Activated CD4-positive, alpha-beta memory T cell treated with anti-CD3 and anti-CD28 coated beads for 36 hours (primary cell): ENCODE results near the gene GEN1. TPM values are rescaled to one million over a fixed set of nuclear protein-coding genes. Genes with fewer than 3 reads are reported as not detected.

ENCODE experiments used
- CTCF ChIA-PET: fragments of 350-600 bp; sonication (Branson Sonifier 250); formaldehyde crosslinking; loops from one replicate; lab custom pipeline; 2021; ENCODE audit warnings: antibody characterized with exemption, inconsistent platforms; lab: Charles Lee
- POLR2A ChIA-PET: fragments of 350-600 bp; sonication (Branson Sonifier 250); formaldehyde crosslinking; loops from one replicate; lab custom pipeline; 2021; ENCODE audit warnings: antibody characterized with exemption; lab: Charles Lee
- DNase-seq: peaks from one replicate; pipeline ENCODE4 v3.0.0-alpha.2; 2020
- H3K27ac Mint-ChIP-seq: one replicate; pipeline ENCODE4 v1.8.0; 2021; ENCODE audit warnings: mixed read lengths
- H3K27me3 Mint-ChIP-seq: one replicate; pipeline ENCODE4 v1.8.0; 2021; ENCODE audit warnings: mixed read lengths
- H3K36me3 Mint-ChIP-seq: one replicate; pipeline ENCODE4 v1.8.0; 2021; ENCODE audit warnings: mixed read lengths
- H3K4me1 Mint-ChIP-seq: one replicate; pipeline ENCODE4 v1.8.0; 2021; ENCODE audit warnings: low read depth, mixed read lengths
- H3K4me3 Mint-ChIP-seq: one replicate; pipeline ENCODE4 v1.8.0; 2021; ENCODE audit warnings: mild to moderate bottlenecking, mixed read lengths
- H3K9me3 Mint-ChIP-seq: one replicate; pipeline ENCODE4 v1.8.0; 2021; ENCODE audit warnings: mixed read lengths
- intact Hi-C: fragments of 100-400 bp; cut with micrococcal nuclease; formaldehyde crosslinking; loops from one replicate; pipeline ENCODE4 v1.15.1; 2023
- total RNA-seq, 2 experiments: library from RNA; stranded (reverse); gene quantifications; one replicate each; pipeline ENCODE4 v1.2.3, GENCODE V29; 2021

GEN1 gene
- total RNA-seq, 2 experiments from 2014 or later: 24.0 to 30.9 TPM

DNA sequence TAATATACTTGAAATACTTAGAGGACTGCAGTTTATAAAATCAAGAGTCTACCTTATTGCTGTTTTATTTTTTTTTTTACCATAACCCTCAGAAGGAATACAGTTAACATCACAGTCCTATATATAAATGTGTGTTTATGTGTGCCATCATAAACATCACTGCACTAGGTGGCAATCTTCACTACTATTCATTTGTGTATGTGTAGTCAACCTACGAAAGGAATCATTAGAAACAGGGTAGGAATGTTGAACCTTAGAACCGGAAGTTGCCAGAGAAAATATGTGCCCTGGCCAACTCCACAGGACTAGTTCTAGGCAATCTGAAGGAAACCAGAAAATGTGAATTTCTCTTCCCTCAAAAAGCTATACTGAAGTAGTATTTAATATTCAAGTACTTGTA lies 3.4 kb downstream of the GEN1 start:
- Mint-ChIP-seq H3K27ac (no peak overlapping the region), H3K36me3 (peaks cover 10% of the 10 kb centered on the region), H3K4me3 (no peak overlapping the region), H3K27me3 (no peaks in the 10 kb centered on the region), H3K4me1 (peaks cover 12% of the 10 kb centered on the region), H3K9me3 (no peaks in the 10 kb centered on the region)
- DNase-seq: no peak
- ChIA-PET CTCF (no interaction called here), POLR2A (no interaction called here)
- intact Hi-C loops: loop anchor here (10.0 kb wide), 1 partner anchor 1587 kb away; no protein-coding TSS in a partner anchor

DNA sequence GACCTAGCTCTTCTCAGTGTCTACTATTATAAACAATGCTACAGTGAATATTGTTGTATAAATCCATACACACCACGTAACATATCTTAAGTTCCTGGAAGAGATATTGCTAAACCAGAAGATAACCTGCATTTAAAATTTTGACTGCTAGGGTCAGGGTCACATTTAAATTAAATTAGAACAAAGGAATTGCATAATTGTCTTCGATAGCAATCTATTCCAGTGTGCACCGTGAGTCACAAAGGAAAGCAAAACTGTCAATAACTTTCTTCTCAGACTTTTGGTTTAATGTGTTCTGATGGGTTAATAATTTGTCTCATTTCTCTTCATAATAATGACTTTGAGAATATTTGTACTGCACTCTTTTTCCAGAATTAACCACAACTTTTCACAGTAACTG lies 4.2 kb downstream of the GEN1 start:
- no peaks in the 10 kb centered on the region for H3K27me3 Mint-ChIP-seq
- H3K4me3 Mint-ChIP-seq: no peak overlapping the region
- H3K27ac Mint-ChIP-seq: no peak overlapping the region
- CTCF ChIA-PET: no interaction called here
- intact Hi-C loops: loop anchor here (10.0 kb wide), 1 partner anchor 1587 kb away; no protein-coding TSS in a partner anchor
- H3K4me1 Mint-ChIP-seq: peaks cover 5% of the 10 kb centered on the region
- no peaks in the 10 kb centered on the region for H3K9me3 Mint-ChIP-seq
- DNase-seq: no peak
- POLR2A ChIA-PET: no interaction called here
- peaks cover 11% of the 10 kb centered on the region for H3K36me3 Mint-ChIP-seq

DNA sequence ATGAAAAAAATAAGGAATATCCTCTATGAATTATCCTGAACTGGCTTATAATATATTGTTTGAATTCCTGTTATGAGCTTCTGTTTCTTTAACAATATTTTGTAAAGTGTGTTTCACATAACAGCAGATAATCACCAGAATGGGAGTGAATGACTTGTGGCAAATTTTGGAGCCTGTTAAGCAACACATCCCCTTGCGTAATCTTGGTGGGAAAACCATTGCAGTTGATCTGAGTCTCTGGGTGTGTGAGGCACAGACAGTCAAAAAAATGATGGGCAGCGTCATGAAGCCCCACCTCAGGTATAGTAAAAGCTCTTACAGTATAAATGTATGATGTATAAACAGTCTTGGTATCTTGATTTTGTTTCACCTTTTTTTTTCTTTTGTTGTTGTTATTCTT lies 5.9 kb downstream of the GEN1 start:
- H3K36me3 Mint-ChIP-seq: peaks cover 18% of the 10 kb centered on the region
- ChIA-PET CTCF (interaction anchor here (1.3 kb wide), 1 partner anchor 88 kb away, joined by 3 read pairs; no protein-coding TSS in a partner anchor), POLR2A (no interaction called here)
- intact Hi-C loops: loop anchor here (10.0 kb wide), 1 partner anchor 1585 kb away; no protein-coding TSS in a partner anchor
- H3K4me1 Mint-ChIP-seq: peaks cover 5% of the 10 kb centered on the region
- H3K27ac Mint-ChIP-seq: no peak overlapping the region
- H3K27me3 Mint-ChIP-seq: no peaks in the 10 kb centered on the region
- H3K9me3 Mint-ChIP-seq: no peaks in the 10 kb centered on the region
- DNase-seq: no peak
- no peak overlapping the region for H3K4me3 Mint-ChIP-seq

DNA sequence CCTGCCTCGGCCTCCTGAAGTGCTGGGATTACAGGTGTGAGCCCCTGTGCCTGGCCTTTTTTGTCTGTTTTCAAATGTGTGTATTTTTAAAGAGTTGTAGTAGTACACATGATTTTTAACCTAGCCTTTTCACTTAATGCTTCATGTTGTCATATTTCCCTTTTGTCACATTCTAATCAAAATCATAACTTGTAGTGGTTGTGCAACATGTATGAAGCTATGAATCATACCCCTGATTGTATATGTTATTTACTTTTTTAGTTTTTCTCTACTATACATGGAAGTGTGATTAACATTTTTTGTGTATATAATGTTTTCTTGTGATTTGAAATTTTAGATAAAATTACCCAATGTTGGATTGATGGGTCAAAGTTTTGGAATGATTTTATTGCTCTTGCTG lies 8.5 kb downstream of the GEN1 start:
- Mint-ChIP-seq H3K27me3 (no peaks in the 10 kb centered on the region), H3K9me3 (no peaks in the 10 kb centered on the region), H3K4me3 (no peak overlapping the region), H3K4me1 (peaks cover 3% of the 10 kb centered on the region), H3K27ac (no peak overlapping the region), H3K36me3 (peaks cover 19% of the 10 kb centered on the region)
- no peak for DNase-seq
- ChIA-PET POLR2A (no interaction called here), CTCF (no interaction called here)
- intact Hi-C loops: no loop called here

GRCh38 chr2:17763641-17764333 lies 9.8 kb downstream of the GEN1 start:
- Mint-ChIP-seq H3K4me3 (no peak overlapping the region), H3K27me3 (no peaks in the 10 kb centered on the region), H3K9me3 (no peaks in the 10 kb centered on the region), H3K36me3 (peaks cover 26% of the 10 kb centered on the region), H3K27ac (no peak overlapping the region), H3K4me1 (no peaks in the 10 kb centered on the region)
- no peak for DNase-seq
- ChIA-PET CTCF (no interaction called here), POLR2A (no interaction called here)
- intact Hi-C loops: no loop called here

DNA sequence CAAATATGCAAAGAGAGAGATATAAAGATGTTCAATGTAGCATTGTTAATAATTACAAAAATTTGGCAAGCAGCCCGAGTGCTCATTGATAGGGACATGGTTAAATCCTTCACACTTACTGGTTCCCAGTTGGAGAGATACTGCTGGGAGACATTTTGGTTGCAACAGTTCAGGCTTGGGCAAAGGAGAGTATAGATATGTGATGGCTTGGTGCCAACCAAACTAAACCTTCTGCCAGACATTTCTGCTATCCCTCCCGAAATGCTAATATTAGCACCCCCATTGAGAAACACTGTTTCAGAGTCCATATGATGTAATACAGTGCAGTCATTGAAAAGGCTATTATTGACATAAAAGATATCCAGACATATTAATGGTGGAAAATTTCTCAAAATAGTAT lies 11.5 kb downstream of the GEN1 start:
- Mint-ChIP-seq H3K27me3 (no peaks in the 10 kb centered on the region), H3K9me3 (no peaks in the 10 kb centered on the region), H3K36me3 (peaks cover 23% of the 10 kb centered on the region), H3K4me3 (no peak overlapping the region), H3K27ac (no peak overlapping the region), H3K4me1 (no peaks in the 10 kb centered on the region)
- no peak for DNase-seq
- ChIA-PET CTCF (no interaction called here), POLR2A (no interaction called here)
- intact Hi-C loops: no loop called here

DNA sequence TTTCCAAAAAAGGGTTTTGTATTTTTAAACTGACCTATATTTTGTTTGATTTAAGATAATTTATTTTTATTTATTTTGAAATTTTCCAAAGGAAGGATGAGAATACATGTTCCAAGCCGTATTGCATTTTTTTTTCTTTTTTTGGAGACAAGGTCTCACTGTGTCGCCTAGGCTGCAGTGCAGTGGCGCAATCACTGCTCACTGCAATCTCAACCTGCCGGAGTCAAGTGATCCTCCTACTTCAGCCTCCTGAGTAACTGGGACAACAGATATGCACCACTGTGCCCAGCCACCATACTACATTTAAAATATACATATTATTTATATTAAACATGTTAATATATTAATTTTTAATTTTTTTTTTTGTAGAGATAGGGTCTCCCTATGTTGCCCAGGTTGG lies 15.0 kb downstream of the GEN1 start:
- Mint-ChIP-seq H3K4me3 (no peak overlapping the region), H3K9me3 (no peaks in the 10 kb centered on the region), H3K36me3 (peaks cover 18% of the 10 kb centered on the region), H3K27ac (no peak overlapping the region), H3K4me1 (no peaks in the 10 kb centered on the region), H3K27me3 (no peaks in the 10 kb centered on the region)
- intact Hi-C loops: no loop called here
- DNase-seq: no peak
- POLR2A ChIA-PET: no interaction called here
- CTCF ChIA-PET: no interaction called here

DNA sequence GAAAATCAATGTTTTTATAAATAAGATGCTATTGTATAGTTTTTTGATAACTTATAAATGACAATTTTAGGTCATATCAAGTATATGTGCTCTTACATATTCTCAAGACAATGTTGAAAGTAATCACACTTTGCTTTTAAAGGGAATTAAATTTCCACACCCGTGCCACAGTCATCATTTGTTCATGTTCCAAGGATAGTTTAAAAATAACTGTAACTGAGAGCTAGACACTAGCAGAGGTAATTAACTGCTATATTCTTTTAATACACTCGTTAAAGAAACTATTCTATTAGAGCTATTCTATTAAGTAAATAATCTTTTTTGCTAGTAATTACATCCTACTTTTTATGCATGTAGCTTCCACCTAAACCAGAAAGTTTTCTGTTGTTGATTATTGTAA lies 18.0 kb downstream of the GEN1 start:
- POLR2A ChIA-PET: no interaction called here
- intact Hi-C loops: no loop called here

GRCh38 chr2:17772532-17772931 lies 18.6 kb downstream of the GEN1 start:
- POLR2A ChIA-PET: no interaction called here
- intact Hi-C loops: no loop called here
- Mint-ChIP-seq H3K27me3 (no peaks in the 10 kb centered on the region), H3K4me3 (no peak overlapping the region), H3K9me3 (no peaks in the 10 kb centered on the region), H3K27ac (no peak overlapping the region), H3K4me1 (no peaks in the 10 kb centered on the region), H3K36me3 (peaks cover 14% of the 10 kb centered on the region)
- no peak for DNase-seq
- CTCF ChIA-PET: interaction anchor here (0.8 kb wide), 1 partner anchor 53 kb away, joined by 3 read pairs; no protein-coding TSS in a partner anchor

More for the DNA sequence above, 18.0 kb downstream of the GEN1 start:
- H3K9me3 Mint-ChIP-seq: no peaks in the 10 kb centered on the region
- no peak overlapping the region for H3K27ac Mint-ChIP-seq
- CTCF ChIA-PET: interaction anchor here (0.8 kb wide), 1 partner anchor 52 kb away, joined by 3 read pairs; no protein-coding TSS in a partner anchor
- H3K4me1 Mint-ChIP-seq: no peaks in the 10 kb centered on the region
- no peaks in the 10 kb centered on the region for H3K27me3 Mint-ChIP-seq
- no peak overlapping the region for H3K4me3 Mint-ChIP-seq
- peaks cover 14% of the 10 kb centered on the region for H3K36me3 Mint-ChIP-seq
- DNase-seq: no peak

DNA sequence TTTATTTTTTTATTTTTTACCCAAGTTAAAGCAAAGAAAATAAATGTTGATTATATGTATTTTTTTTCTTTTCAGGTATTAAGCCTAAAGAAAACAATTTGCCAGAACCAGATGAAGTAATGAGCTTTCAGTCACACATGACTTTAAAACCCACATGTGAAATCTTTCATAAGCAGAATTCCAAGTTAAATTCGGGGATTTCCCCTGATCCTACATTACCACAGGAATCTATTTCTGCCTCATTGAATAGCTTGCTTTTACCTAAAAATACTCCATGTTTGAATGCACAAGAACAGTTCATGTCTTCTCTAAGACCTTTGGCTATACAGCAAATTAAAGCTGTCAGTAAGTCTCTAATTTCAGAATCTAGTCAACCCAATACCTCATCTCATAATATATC lies 26.6 kb downstream of the GEN1 start:
- Mint-ChIP-seq H3K27ac (no peak overlapping the region), H3K27me3 (no peaks in the 10 kb centered on the region), H3K4me3 (no peak overlapping the region), H3K9me3 (no peaks in the 10 kb centered on the region), H3K36me3 (peaks cover 32% of the 10 kb centered on the region), H3K4me1 (no peaks in the 10 kb centered on the region)
- DNase-seq: no peak
- intact Hi-C loops: no loop called here
- ChIA-PET POLR2A (no interaction called here), CTCF (no interaction called here)

DNA sequence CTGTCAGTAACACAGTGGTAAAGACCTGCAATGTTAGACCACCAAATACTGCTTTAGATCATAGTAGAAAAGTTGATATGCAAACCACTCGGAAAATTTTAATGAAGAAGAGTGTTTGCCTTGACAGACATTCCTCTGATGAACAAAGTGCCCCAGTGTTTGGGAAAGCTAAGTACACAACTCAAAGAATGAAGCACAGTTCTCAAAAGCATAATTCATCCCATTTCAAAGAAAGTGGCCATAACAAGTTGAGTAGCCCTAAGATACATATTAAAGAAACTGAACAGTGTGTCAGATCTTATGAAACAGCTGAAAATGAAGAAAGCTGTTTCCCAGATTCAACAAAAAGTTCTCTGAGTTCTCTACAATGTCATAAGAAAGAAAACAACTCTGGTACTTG lies 27.5 kb downstream of the GEN1 start:
- intact Hi-C loops: no loop called here
- H3K4me3 Mint-ChIP-seq: no peak overlapping the region
- H3K27ac Mint-ChIP-seq: no peak overlapping the region
- no peaks in the 10 kb centered on the region for H3K4me1 Mint-ChIP-seq
- ChIA-PET CTCF (no interaction called here), POLR2A (no interaction called here)
- no peaks in the 10 kb centered on the region for H3K27me3 Mint-ChIP-seq
- no peak for DNase-seq
- H3K9me3 Mint-ChIP-seq: no peaks in the 10 kb centered on the region
- peaks cover 32% of the 10 kb centered on the region for H3K36me3 Mint-ChIP-seq

GRCh38 chr2:17786727-17787126 lies 32.8 kb downstream of the GEN1 start:
- DNase-seq: no peak
- POLR2A ChIA-PET: no interaction called here
- Mint-ChIP-seq H3K4me1 (no peaks in the 10 kb centered on the region), H3K27ac (no peak overlapping the region), H3K27me3 (peaks cover 10% of the 10 kb centered on the region), H3K36me3 (peaks cover 12% of the 10 kb centered on the region), H3K4me3 (no peak overlapping the region), H3K9me3 (no peaks in the 10 kb centered on the region)
- CTCF ChIA-PET: no interaction called here
- intact Hi-C loops: no loop called here

GRCh38 chr2:17788773-17789172 lies 34.8 kb downstream of the GEN1 start:
- Mint-ChIP-seq H3K27ac (no peak overlapping the region), H3K4me3 (no peak overlapping the region), H3K27me3 (peaks cover 15% of the 10 kb centered on the region), H3K4me1 (no peaks in the 10 kb centered on the region), H3K36me3 (peaks cover 6% of the 10 kb centered on the region), H3K9me3 (no peaks in the 10 kb centered on the region)
- CTCF ChIA-PET: interaction anchor here (0.5 kb wide), 1 partner anchor 114 kb away, joined by 3 read pairs; no protein-coding TSS in a partner anchor
- POLR2A ChIA-PET: interaction anchor here (1.2 kb wide), 1 partner anchor 36 kb away, joined by 3 read pairs; no protein-coding TSS in a partner anchor
- intact Hi-C loops: no loop called here
- DNase-seq: no peak
